ENCODE data around the gene PCDHGC3. TPM values are rescaled to one million over a fixed set of nuclear protein-coding genes. Genes with fewer than 3 reads are reported as not detected.

Gene PCDHGC3
- total RNA-seq, 4 donors from 2014 or later, result 25.9 to 146 (median 123) TPM

DNA sequence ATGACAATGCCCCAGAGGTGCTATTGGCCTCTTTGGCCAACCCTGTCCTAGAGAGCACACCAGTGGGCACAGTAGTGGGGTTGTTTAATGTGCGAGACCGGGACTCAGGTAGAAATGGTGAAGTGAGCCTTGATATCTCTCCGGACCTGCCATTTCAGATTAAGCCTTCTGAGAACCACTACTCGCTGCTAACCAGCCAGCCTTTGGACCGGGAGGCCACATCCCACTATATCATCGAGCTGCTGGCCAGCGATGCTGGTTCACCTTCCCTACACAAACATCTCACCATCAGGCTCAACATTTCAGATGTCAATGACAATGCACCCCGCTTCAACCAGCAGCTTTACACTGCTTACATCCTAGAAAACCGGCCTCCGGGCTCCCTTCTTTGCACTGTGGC is 14.5 kb downstream of the PCDHGC3 start:
- Histone ChIP-seq H3K27ac (no peak overlapping the region), H3K36me3 (no peaks in the 10 kb centered on the region), H3K9me3 (no peaks in the 10 kb centered on the region), H3K4me1 (no peaks in the 10 kb centered on the region), H3K4me3 (no peak overlapping the region), H3K27me3 (no peaks in the 10 kb centered on the region)
- TF ChIP-seq, protein P1, sequence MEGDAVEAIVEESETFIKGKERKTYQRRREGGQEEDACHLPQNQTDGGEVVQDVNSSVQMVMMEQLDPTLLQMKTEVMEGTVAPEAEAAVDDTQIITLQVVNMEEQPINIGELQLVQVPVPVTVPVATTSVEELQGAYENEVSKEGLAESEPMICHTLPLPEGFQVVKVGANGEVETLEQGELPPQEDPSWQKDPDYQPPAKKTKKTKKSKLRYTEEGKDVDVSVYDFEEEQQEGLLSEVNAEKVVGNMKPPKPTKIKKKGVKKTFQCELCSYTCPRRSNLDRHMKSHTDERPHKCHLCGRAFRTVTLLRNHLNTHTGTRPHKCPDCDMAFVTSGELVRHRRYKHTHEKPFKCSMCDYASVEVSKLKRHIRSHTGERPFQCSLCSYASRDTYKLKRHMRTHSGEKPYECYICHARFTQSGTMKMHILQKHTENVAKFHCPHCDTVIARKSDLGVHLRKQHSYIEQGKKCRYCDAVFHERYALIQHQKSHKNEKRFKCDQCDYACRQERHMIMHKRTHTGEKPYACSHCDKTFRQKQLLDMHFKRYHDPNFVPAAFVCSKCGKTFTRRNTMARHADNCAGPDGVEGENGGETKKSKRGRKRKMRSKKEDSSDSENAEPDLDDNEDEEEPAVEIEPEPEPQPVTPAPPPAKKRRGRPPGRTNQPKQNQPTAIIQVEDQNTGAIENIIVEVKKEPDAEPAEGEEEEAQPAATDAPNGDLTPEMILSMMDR (IDR thresholded peaks at IDR 0.05), result no peak
- TF ChIP-seq POLR2A (IDR thresholded peaks at IDR 0.05), result no peak
- DNase-seq, result no peak
- intact Hi-C loops (cut with DNase I; ENCODE audit: low total_unique reads), result no loop called here

DNA sequence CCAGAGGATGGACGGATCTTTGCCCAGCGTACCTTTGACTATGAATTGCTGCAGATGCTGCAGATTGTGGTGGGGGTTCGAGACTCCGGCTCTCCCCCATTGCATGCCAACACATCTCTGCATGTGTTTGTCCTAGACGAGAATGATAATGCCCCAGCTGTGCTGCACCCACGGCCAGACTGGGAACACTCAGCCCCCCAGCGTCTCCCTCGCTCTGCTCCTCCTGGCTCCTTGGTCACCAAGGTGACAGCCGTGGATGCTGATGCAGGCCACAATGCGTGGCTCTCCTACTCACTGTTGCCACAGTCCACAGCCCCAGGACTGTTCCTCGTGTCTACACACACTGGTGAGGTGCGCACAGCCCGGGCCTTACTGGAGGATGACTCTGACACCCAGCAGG is 15.0 kb downstream of the PCDHGC3 start:
- no peak for DNase-seq
- intact Hi-C loops (cut with DNase I; ENCODE audit: low total_unique reads), result no loop called here
- no peak overlapping the region for H3K4me3 ChIP-seq
- no peaks in the 10 kb centered on the region for H3K4me1 ChIP-seq
- H3K27me3 ChIP-seq, result no peaks in the 10 kb centered on the region
- no peak overlapping the region for H3K27ac ChIP-seq
- no peaks in the 10 kb centered on the region for H3K36me3 ChIP-seq
- H3K9me3 ChIP-seq, result no peaks in the 10 kb centered on the region
- TF ChIP-seq, protein P1 (IDR thresholded peaks at IDR 0.05), result no peak

DNA sequence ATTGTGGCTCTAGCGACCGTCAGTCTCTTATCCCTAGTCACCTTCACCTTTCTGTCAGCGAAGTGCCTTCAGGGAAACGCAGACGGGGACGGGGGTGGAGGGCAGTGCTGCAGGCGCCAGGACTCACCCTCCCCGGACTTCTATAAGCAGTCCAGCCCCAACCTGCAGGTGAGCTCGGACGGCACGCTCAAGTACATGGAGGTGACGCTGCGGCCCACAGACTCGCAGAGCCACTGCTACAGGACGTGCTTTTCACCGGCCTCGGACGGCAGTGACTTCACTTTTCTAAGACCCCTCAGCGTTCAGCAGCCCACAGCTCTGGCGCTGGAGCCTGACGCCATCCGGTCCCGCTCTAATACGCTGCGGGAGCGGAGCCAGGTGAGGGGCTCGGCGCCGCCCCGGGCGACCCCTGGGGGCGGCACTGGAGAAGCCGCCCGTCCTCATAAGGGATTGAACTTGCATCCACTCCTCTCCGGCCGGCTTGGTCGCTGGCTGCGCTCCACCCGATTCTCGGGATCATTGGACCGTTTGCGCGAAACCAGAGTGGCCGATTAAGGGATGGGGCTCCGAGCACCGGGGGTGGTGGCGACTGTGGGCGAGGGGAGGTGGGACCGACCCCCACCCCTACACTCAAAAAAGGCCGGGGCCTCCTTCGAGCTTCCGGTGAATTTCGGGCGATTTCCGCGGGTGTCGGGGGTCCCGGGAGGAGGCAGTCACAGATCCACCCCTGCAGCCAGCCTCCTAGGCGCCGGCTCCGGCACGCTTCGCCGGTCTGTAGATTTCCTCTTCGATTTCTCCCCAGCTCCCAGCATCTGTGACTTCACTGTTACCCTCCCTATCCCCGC is 15.8 kb downstream of the PCDHGC3 start:
- intact Hi-C loops (cut with DNase I; ENCODE audit: low total_unique reads), result no loop called here
- Histone ChIP-seq H3K9me3 (no peaks in the 10 kb centered on the region), H3K36me3 (no peaks in the 10 kb centered on the region), H3K27me3 (no peaks in the 10 kb centered on the region), H3K4me3 (no peak overlapping the region), H3K4me1 (no peaks in the 10 kb centered on the region), H3K27ac (no peak overlapping the region)
- TF ChIP-seq, protein P1 (IDR thresholded peaks at IDR 0.05), result no peak
- no peak for TF ChIP-seq POLR2A (IDR thresholded peaks at IDR 0.05)
- DNase-seq, result no peak

DNA sequence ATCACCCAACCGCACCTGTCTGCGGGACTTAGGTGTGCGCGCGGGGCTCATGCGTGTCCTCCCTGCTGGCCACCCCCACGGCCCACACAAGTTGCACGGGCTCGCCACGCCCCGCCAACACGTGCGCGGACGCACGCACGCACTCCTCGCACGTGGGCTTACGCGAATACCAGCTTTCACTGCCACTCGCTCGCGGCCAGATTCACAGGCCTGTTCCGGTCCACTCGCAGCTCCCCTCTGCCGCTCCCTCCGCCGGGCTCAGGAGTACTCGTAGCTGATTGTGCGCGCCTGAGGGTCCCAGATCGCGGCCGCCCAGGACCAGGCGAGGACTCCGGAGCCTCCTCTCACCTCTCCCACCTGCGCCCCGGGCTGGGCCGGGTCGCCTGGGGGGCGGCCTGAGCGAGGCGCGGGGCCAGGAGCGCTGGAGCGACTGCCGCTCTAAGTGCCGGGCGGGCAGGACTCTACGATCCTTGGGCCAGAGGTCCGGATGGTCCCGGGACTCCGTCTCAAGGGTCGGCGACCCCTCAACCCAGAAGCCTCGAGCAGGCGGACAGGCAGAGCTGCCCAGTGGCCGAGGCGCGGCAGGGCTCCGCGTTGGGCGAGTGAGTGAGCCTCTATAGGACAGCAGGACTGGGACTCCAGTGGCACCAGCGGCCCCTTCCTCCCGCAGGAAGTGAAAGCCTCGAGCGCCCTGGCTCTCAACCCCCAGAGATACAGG is 16.6 kb downstream of the PCDHGC3 start:
- Histone ChIP-seq H3K27ac (no peak overlapping the region), H3K4me3 (no peak overlapping the region), H3K9me3 (no peaks in the 10 kb centered on the region), H3K36me3 (no peaks in the 10 kb centered on the region), H3K27me3 (no peaks in the 10 kb centered on the region), H3K4me1 (no peaks in the 10 kb centered on the region)
- no peak for TF ChIP-seq POLR2A (IDR thresholded peaks at IDR 0.05)
- TF ChIP-seq, protein P1 (IDR thresholded peaks at IDR 0.05), result no peak
- intact Hi-C loops (cut with DNase I; ENCODE audit: low total_unique reads), result no loop called here
- DNase-seq, result no peak
